Upper lobe of right lung (tissue), 1 donor: ENCODE measurements around the gene SCO2. TPM values are rescaled to one million over a fixed set of nuclear protein-coding genes. Genes with fewer than 3 reads are reported as not detected.

ENCODE experiments used
- ATAC-seq: fragments of 200-7000 bp; cut with Tn5 transposase; one replicate; pipeline ENCODE4 v1.9.1; 2020; ENCODE audit warnings: mild to moderate bottlenecking, moderate library complexity
- DNase-seq: peaks from one replicate; pipeline ENCODE4 v3.0.0-alpha.2; 2020
- H3K27ac ChIP-seq: fragments of 200-600 bp; one replicate; pipeline ENCODE4 v1.8.0; 2022
- H3K27me3 ChIP-seq: fragments of 200-600 bp; one replicate; pipeline ENCODE4 v1.8.0; 2022; ENCODE audit warnings: mild to moderate bottlenecking
- H3K36me3 ChIP-seq: fragments of 200-600 bp; one replicate; pipeline ENCODE4 v1.8.0; 2022
- H3K4me1 ChIP-seq: fragments of 200-600 bp; one replicate; pipeline ENCODE4 v1.8.0; 2022
- H3K4me3 ChIP-seq: fragments of 200-600 bp; one replicate; pipeline ENCODE4 v1.8.0; 2022; ENCODE audit warnings: mild to moderate bottlenecking
- H3K9me3 ChIP-seq: fragments of 200-600 bp; one replicate; pipeline ENCODE4 v1.8.0; 2022
- CTCF ChIP-seq: fragments of 200-600 bp; IDR thresholded peaks from one replicate; pipeline ENCODE4 v1.8.0; 2022; ENCODE audit warnings: antibody characterized with exemption
- intact Hi-C: fragments of 100-400 bp; cut with DNase I; formaldehyde crosslinking; loops from one replicate; pipeline ENCODE4 v1.11.0; 2022
- total RNA-seq: library from RNA; stranded (reverse); fragmentation: NEBNext Ultra II Directional; extraction: Animal tissue kit (Norgen Biotek cat#: 25700); gene quantifications from one replicate; pipeline ENCODE4 v1.2.1, GENCODE V29; 2021
- donor health status: DM: no; HTN: yes; CAD: no; lungs with severe emphysema.

Gene SCO2
- total RNA-seq, 1 donor from 2014 or later, result 3.1 TPM

GRCh38 chr22:50497093-50497492, 28.3 kb downstream of the SCO2 start:
- no peak overlapping the region for H3K4me3 ChIP-seq
- no peak for TF ChIP-seq CTCF
- ATAC-seq (no peak), DNase-seq (no peak)
- no peaks in the 10 kb centered on the region for H3K27me3 ChIP-seq
- peaks cover 5% of the 10 kb centered on the region for H3K4me1 ChIP-seq
- intact Hi-C loops, result no loop called here
- no peaks in the 10 kb centered on the region for H3K9me3 ChIP-seq
- H3K36me3 ChIP-seq, result no peaks in the 10 kb centered on the region
- H3K27ac ChIP-seq, result no peak overlapping the region

GRCh38 chr22:50490531-50491308, 34.7 kb downstream of the SCO2 start:
- Histone ChIP-seq H3K4me1 (no peaks in the 10 kb centered on the region), H3K4me3 (no peak overlapping the region), H3K36me3 (no peaks in the 10 kb centered on the region), H3K9me3 (no peaks in the 10 kb centered on the region), H3K27ac (no peak overlapping the region), H3K27me3 (no peaks in the 10 kb centered on the region)
- intact Hi-C loops, result no loop called here
- DNase-seq (peak; percentile 77), ATAC-seq (peak; percentile 81)
- no peak for TF ChIP-seq CTCF

- H3K27me3 ChIP-seq, result no peaks in the 10 kb centered on the region
- H3K36me3 ChIP-seq, result no peaks in the 10 kb centered on the region
- TF ChIP-seq CTCF, result no peak
- DNase-seq, result no peak
- no peaks in the 10 kb centered on the region for H3K9me3 ChIP-seq
- no peak overlapping the region for H3K4me3 ChIP-seq
- no peaks in the 10 kb centered on the region for H3K4me1 ChIP-seq
- intact Hi-C loops, result no loop called here
- ATAC-seq, result no peak
- H3K27ac ChIP-seq, result no peak overlapping the region
Measured at GRCh38 chr22:50489363-50490243, 35.8 kb downstream of the SCO2 start.

- ATAC-seq, result no peak
- H3K27me3 ChIP-seq, result no peaks in the 10 kb centered on the region
- intact Hi-C loops, result no loop called here
Measured at GRCh38 chr22:50488886-50489285, 36.5 kb downstream of the SCO2 start.

More at GRCh38 chr22:50488886-50489285, 36.5 kb downstream of the SCO2 start:
- H3K4me1 ChIP-seq, result no peaks in the 10 kb centered on the region
- H3K9me3 ChIP-seq, result no peaks in the 10 kb centered on the region
- no peak overlapping the region for H3K4me3 ChIP-seq
- no peak overlapping the region for H3K27ac ChIP-seq
- no peak for DNase-seq
- TF ChIP-seq CTCF, result no peak
- no peaks in the 10 kb centered on the region for H3K36me3 ChIP-seq
